Mucosa of gallbladder (tissue), 1 donor: Measurements from ENCODE around the gene OR4A5. TPM values are rescaled to one million over a fixed set of nuclear protein-coding genes. Genes with fewer than 3 reads are reported as not detected.
"Not testable (repeated sequence)": the region's sequence is repeated elsewhere in the genome, so short reads cannot be mapped to it uniquely, and the experiment has no call there.

Source experiments
- DNase-seq: peaks from one replicate; pipeline ENCODE4 v3.0.0-alpha.2; 2020; ENCODE audit warnings: low spot score
- total RNA-seq: library from RNA; stranded (reverse); gene quantifications from one replicate; pipeline ENCODE4 v1.2.1, GENCODE V29; 2021
- donor health status: DM: no; HTN: no; CAD: no.

Gene OR4A5, protein sequence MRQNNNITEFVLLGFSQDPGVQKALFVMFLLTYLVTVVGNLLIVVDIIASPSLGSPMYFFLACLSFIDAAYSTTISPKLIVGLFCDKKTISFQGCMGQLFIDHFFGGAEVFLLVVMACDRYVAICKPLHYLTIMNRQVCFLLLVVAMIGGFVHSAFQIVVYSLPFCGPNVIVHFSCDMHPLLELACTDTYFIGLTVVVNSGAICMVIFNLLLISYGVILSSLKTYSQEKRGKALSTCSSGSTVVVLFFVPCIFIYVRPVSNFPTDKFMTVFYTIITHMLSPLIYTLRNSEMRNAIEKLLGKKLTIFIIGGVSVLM
- not detected for total RNA-seq

DNA sequence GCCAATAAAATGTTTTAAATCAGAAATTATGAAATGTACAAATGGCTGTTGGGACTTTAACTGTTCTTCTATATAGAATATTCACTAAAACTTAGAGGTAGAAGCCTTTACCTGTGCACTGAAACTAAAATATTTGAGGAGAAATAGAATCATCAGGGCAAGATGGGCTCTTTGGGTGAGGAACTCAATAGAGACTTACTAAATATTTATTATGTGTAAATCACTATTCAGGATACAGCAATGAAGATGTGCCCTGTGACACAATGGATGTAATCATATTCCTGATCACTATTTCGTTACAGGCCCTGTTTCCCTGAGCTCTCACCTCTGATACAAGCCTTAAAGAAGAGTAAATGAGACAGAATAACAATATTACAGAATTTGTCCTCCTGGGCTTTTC is at the start of gene OR4A5:
Gene OR4A5, plus strand, starts transcription at position 301 of the 400 bp plus-strand sequence. Its CDS starts 53 bp downstream, at position 354.
- not testable (repeated sequence) for DNase-seq

- DNase-seq: not testable (repeated sequence)
Measured at GRCh38 chr11:54720094-54720493, 13.5 kb downstream of the OR4A5 start.

Other genes starting within 250 kb of the OR4A5 start
- not detected for gene OR4C46, start 102.8 kb upstream of the OR4A5 start, total RNA-seq